ENCODE results near the gene PTGER1.
"Not testable (repeated sequence)": the region's sequence is repeated elsewhere in the genome, so short reads cannot be mapped to it uniquely, and the experiment has no call there.

PTGER1 gene

GRCh38 chr19:14475251-14476073 is at the start of gene PTGER1:
Gene PTGER1 (minus strand): TSS chr19:14475354. CDS start chr19:14474320, 1,034 bp downstream.
- peak; percentile 82 for DNase-seq (ENCODE audit: low spot score)

GRCh38 chr19:14520543-14520942 is 45.4 kb upstream of the PTGER1 start:
- DNase-seq (ENCODE audit: low spot score), result no peak

GRCh38 chr19:14519860-14520407 is 44.8 kb upstream of the PTGER1 start:
- DNase-seq (ENCODE audit: low spot score), result peak; percentile 100

- DNase-seq (ENCODE audit: low spot score), result no peak
Observed at GRCh38 chr19:14519245-14519859, 44.2 kb upstream of the PTGER1 start.

GRCh38 chr19:14517840-14518505 is 42.8 kb upstream of the PTGER1 start, which contains the start of gene DNAJB1:
Gene DNAJB1 (minus strand): TSS chr19:14518397. CDS start chr19:14518349, 48 bp downstream.
- DNase-seq (ENCODE audit: low spot score), result peak; percentile 84

- no peak for DNase-seq (ENCODE audit: low spot score)
Observed at GRCh38 chr19:14517446-14517839, 42.3 kb upstream of the PTGER1 start.

- peak; percentile 37 for DNase-seq (ENCODE audit: low spot score)
Observed at GRCh38 chr19:14516746-14517438, 41.7 kb upstream of the PTGER1 start.

GRCh38 chr19:14516048-14516534 is 40.9 kb upstream of the PTGER1 start:
- DNase-seq (ENCODE audit: low spot score), result peak; percentile 35

- DNase-seq (ENCODE audit: low spot score), result no peak
Observed at GRCh38 chr19:14515501-14516047, 40.4 kb upstream of the PTGER1 start.

GRCh38 chr19:14514215-14514863 is 39.2 kb upstream of the PTGER1 start:
- DNase-seq (ENCODE audit: low spot score), result no peak

- DNase-seq (ENCODE audit: low spot score), result no peak
Observed at GRCh38 chr19:14512406-14512961, 37.3 kb upstream of the PTGER1 start.

GRCh38 chr19:14511229-14511593 is 36.1 kb upstream of the PTGER1 start:
- DNase-seq (ENCODE audit: low spot score), result no peak

GRCh38 chr19:14510311-14511228 is 35.4 kb upstream of the PTGER1 start:
- peak; percentile 54 for DNase-seq (ENCODE audit: low spot score)

GRCh38 chr19:14507704-14508542 is 32.8 kb upstream of the PTGER1 start:
- peak; percentile 91 for DNase-seq (ENCODE audit: low spot score)

GRCh38 chr19:14505488-14506239 is 30.5 kb upstream of the PTGER1 start:
- peak; percentile 85 for DNase-seq (ENCODE audit: low spot score)

GRCh38 chr19:14504575-14504974 is 29.4 kb upstream of the PTGER1 start:
- DNase-seq (ENCODE audit: low spot score), result not testable (repeated sequence)

GRCh38 chr19:14503285-14503684 is 28.1 kb upstream of the PTGER1 start:
- no peak for DNase-seq (ENCODE audit: low spot score)
